Psoas muscle (tissue), 8 donors: ENCODE data around the gene ICAM3. TPM values are rescaled to one million over a fixed set of nuclear protein-coding genes. Genes with fewer than 3 reads are reported as not detected.

Experiments
- ATAC-seq, 4 donors: fragments of 200-7000 bp; cut with Tn5 transposase; one replicate each; pipeline ENCODE4 v1.9.1; 2020; ENCODE audit warnings: moderate library complexity in 3 of 4, mild to moderate bottlenecking in 2 of 4
- DNase-seq, 2 donors: peaks; one replicate each; pipeline ENCODE4 v3.0.0-alpha.2; 2020
- H3K27ac ChIP-seq: fragments of 200-600 bp; one replicate; pipeline ENCODE4 v1.8.0; 2022
- H3K27me3 ChIP-seq, 3 donors: fragments of 200-600 bp in 1 of 3; one replicate each; pipeline versions ENCODE4 v1.6.1 to v1.8.0; 2013 to 2022; ENCODE audit warnings: low read length in 2 of 3, mild to moderate bottlenecking in 2 of 3, moderate library complexity in 1 of 3; ENCODE audit not compliant: insufficient read depth in 3 of 3
- H3K36me3 ChIP-seq, 2 donors: fragments of 200-600 bp in 1 of 2; one replicate each; pipeline versions ENCODE4 v1.6.1 to v1.8.0; 2013 to 2022; ENCODE audit warnings: low read depth in 1 of 2, mild to moderate bottlenecking in 1 of 2, moderate library complexity in 1 of 2; ENCODE audit not compliant: insufficient read depth in 1 of 2
- H3K4me1 ChIP-seq: fragments of 200-600 bp; one replicate; pipeline ENCODE4 v1.8.0; 2022
- H3K4me3 ChIP-seq: fragments of 200-600 bp; one replicate; pipeline ENCODE4 v1.8.0; 2022; ENCODE audit warnings: mild to moderate bottlenecking
- H3K9me3 ChIP-seq: fragments of 200-600 bp; one replicate; pipeline ENCODE4 v1.8.0; 2022
- WGBS, 3 donors: extraction: QIAGEN DNeasy Blood & Tissue Kit; methylation state at CpG; one replicate each; pipeline versions ENCODE4 v1.1.6 to v1.1.7; 2013; 5-methylcytosine and 5-hydroxymethylcytosine counted together
- intact Hi-C, 2 donors: fragments of 100-400 bp; cut with DNase I; formaldehyde crosslinking; loops; one replicate each; pipeline versions ENCODE4 v1.11.0 to v1.14.2; 2022
- polyA plus RNA-seq, 3 donors: library from polyadenylated mRNA; stranded (reverse); fragments of 200-250 nt; gene quantifications; one replicate each; pipeline ENCODE4 v1.2.3, GENCODE V29; 2013
- total RNA-seq, 4 donors: library from RNA; stranded (reverse); fragmentation: NEBNext Ultra II Directional in 2 of 4; extraction: Animal tissue kit (Norgen Biotek cat#: 25700) in 2 of 4; gene quantifications; one replicate each; pipeline versions ENCODE4 v1.2.1 to v1.2.4, GENCODE V29; 2021 to 2023
- TF ChIP-seq, protein P1 (sequence below): fragments of 200-600 bp; IDR thresholded peaks from one replicate; pipeline ENCODE4 v1.8.0; 2022; ENCODE audit warnings: antibody characterized with exemption
- donor health status: healthy with polysubstance abuse.
- donor health status: DM: no; HTN: no; CAD: no; lungs with moderate emphysema.
- donor health status: Bipolar disorder and iron deficiency.
- donor health status: healthy.
- donor health status: DM: yes; HTN: yes; CAD: no.
- donor health status: DM: no; HTN: no; CAD: no.
- donor health status: DM: no; HTN: no; CAD: no.
- donor health status: DM: yes; HTN: yes; CAD: no.

The ICAM3 gene
- total and polyA plus RNA-seq, 7 donors, result 6.4 to 10.1 (median 8.4) TPM

DNA sequence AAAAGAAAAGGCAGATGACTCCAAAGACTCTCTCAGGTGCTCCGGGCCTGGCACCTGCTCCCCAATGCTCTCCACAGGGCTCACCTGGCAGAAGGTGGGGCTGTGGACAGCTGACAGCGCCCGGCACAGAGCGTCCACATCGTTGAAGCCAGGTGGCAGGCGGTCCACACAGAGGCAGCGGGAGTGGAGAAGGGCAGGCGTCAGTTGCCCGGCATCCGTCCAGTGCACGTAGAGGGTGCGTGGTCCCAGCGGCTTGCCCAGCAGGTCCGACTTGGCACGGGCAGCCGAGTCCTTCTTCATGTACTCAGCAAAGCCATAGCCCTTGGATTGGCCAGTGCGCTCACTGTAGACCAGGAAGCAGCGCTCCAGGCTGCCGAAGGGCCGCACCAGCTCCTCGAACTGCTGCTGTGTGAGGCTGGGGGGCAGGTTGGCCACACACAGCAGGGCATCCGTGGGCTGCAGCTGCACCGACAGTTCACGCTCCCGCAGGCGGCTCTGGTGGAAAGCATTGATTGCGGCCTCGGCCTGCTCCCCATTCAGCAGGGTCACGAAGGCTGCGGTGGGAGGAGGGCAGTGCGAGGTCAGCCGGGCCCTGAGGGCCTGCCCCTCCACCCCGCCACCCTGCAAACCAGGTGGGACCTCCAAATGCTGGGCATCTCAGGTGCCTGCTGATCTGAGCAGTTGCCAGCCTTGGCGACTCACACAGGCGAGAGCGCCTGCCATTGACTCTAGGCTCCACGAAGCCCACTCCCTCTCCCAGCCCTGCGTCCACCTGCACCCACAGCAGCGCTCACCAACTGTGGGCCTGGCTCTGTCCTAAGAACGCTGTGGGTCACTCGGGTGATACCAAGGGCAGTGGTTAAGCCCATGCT, 10.6 kb downstream of the ICAM3 start:
- intact Hi-C loops, result no loop called here
- Histone ChIP-seq H3K27me3 (no peaks in the 10 kb centered on the region), H3K4me1 (peaks cover 12% of the 10 kb centered on the region), H3K4me3 (no peak overlapping the region), H3K27ac (no peak overlapping the region), H3K36me3 (peaks cover 4 to 70% of the 10 kb centered on the region in 2 donors), H3K9me3 (no peaks in the 10 kb centered on the region)
- ATAC-seq (no peak), DNase-seq (no peak)
- TF ChIP-seq, protein P1, sequence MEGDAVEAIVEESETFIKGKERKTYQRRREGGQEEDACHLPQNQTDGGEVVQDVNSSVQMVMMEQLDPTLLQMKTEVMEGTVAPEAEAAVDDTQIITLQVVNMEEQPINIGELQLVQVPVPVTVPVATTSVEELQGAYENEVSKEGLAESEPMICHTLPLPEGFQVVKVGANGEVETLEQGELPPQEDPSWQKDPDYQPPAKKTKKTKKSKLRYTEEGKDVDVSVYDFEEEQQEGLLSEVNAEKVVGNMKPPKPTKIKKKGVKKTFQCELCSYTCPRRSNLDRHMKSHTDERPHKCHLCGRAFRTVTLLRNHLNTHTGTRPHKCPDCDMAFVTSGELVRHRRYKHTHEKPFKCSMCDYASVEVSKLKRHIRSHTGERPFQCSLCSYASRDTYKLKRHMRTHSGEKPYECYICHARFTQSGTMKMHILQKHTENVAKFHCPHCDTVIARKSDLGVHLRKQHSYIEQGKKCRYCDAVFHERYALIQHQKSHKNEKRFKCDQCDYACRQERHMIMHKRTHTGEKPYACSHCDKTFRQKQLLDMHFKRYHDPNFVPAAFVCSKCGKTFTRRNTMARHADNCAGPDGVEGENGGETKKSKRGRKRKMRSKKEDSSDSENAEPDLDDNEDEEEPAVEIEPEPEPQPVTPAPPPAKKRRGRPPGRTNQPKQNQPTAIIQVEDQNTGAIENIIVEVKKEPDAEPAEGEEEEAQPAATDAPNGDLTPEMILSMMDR, result no peak
- 92 to 94% (median 93%) methylated on average over 41 of the region's 41 CpGs for WGBS, 3 donors

DNA sequence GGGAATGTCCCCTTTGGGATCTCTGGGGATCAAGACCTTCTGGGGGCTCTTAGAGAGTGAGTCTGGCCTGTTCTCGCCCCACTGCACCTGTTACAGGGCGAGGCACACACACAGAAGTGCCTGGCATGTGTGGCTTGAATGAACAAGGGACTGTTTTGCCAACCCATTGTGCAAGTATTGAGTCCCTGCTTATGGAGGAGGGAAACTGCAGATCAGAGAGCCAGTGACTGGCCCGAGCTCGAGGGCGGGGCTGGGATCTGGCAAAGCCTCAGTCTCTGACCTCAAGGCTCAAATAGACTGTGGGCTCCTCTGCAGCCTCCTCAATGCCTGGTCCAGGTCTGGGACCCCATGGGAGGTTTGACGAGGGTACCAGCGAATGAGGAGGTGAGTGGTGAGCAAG, 11.6 kb downstream of the ICAM3 start:
- TF ChIP-seq, protein P1, result no peak
- ATAC-seq (no peak), DNase-seq (no peak)
- no peaks in the 10 kb centered on the region for H3K9me3 ChIP-seq
- H3K4me3 ChIP-seq, result no peak overlapping the region
- 68 to 86% (median 75%) methylated on average over 7 of the region's 7 CpGs for WGBS, 3 donors
- H3K4me1 ChIP-seq, result peaks cover 12% of the 10 kb centered on the region
- intact Hi-C loops, result no loop called here
- H3K36me3 ChIP-seq, result peaks cover 11 to 80% of the 10 kb centered on the region in 2 donors
- no peaks in the 10 kb centered on the region for H3K27me3 ChIP-seq
- no peak overlapping the region for H3K27ac ChIP-seq

DNA sequence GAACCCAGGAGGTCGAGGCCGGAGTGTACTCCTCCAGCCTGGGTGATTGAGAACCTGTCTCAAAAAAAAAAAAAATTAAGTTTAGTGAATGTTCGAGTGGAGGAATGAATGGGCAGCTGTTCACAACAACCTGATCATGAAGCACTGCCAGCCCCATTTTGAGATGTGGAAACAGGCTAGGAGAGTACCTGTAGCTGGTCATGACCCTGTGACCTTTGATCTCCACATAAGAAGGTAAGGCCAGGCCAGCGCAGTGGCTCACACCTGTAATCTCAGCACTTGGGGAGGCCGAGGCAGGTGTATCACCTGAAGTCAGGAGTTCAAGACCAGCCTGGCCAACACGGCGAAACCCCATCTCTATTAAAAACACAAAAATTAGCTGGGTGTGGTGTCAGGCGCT, 13.7 kb downstream of the ICAM3 start:
- TF ChIP-seq, protein P1, result no peak
- H3K4me1 ChIP-seq, result no peaks in the 10 kb centered on the region
- peaks cover 11 to 99% of the 10 kb centered on the region in 2 donors for H3K36me3 ChIP-seq
- intact Hi-C loops, result no loop called here
- no peaks in the 10 kb centered on the region for H3K27me3 ChIP-seq
- DNase-seq, result no peak
- 89 to 95% (median 90%) methylated on average over 8 of the region's 8 CpGs for WGBS, 3 donors
- no peaks in the 10 kb centered on the region for H3K9me3 ChIP-seq
- no peak overlapping the region for H3K4me3 ChIP-seq
- no peak for ATAC-seq
- H3K27ac ChIP-seq, result no peak overlapping the region

DNA sequence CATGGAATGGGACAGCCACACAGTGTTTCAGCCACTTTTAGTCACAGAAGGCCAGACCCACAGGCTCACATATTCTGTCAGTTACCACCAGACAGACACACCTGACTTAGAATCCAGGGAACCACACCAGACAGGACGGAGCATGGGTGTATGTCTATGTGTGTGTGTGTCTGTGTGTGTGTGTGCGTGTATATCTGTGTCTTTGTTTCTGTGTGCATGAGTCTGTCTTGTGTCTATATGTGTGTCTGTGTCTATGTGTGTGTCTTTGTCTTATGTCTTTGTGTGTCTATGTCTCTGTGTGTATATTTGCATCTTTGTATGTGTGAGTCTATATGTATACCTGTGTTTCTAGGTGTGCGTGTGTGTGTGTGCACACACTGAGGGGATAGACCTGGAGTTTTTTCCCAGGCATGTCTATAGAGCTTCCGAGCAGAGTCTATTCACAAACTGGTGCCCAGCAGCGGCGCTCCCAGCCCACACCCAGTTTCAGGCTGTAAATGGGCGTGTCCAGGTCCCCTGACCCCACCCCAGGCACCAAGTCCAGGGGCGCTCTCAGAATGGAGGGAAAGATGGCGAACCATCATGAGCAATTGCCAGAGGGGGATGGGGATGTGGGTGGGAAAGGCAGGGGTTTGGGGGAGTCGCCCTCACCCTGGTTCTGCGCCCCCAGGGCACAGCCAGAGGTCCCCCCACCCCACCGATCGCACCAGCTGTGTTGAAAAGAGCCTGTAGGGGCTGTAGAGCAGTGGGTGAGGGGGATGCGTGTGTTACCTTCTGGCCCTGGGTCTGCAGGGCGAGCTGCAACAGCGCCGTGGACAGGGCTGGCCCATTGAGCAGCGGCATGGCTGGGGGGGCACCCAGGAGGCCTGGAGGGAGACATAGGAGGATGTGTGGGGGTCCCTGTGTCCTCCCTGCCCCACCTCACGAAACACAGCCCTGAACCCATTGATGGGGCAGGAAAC, 17.3 kb downstream of the ICAM3 start:
- no peak for DNase-seq
- Histone ChIP-seq H3K9me3 (no peaks in the 10 kb centered on the region), H3K27ac (no peak overlapping the region), H3K4me1 (no peaks in the 10 kb centered on the region), H3K4me3 (no peak overlapping the region), H3K27me3 (no peaks in the 10 kb centered on the region), H3K36me3 (peaks cover 8 to 99% of the 10 kb centered on the region in 2 donors)
- TF ChIP-seq, protein P1, result no peak
- 94 to 96% (median 95%) methylated on average over 15 to 19 of the region's 19 CpGs for WGBS, 3 donors
- intact Hi-C loops, result no loop called here
- ATAC-seq, result no peak
